B cell (primary cell): ENCODE data around the gene BRINP2. TPM values are rescaled to one million over a fixed set of nuclear protein-coding genes. Genes with fewer than 3 reads are reported as not detected.

ENCODE experiments used
- ATAC-seq: fragments of 200-7000 bp; cut with Tn5 transposase; one replicate; pipeline ENCODE4 v1.10.0; 2021; ENCODE audit warnings: low read depth, mild to moderate bottlenecking, moderate number of reproducible peaks, moderate library complexity
- CTCF ChIA-PET: fragments of 350-600 bp; sonication (Branson Sonifier 250); formaldehyde crosslinking; loops from one replicate; lab custom pipeline; 2021; ENCODE audit warnings: antibody characterized with exemption, inconsistent platforms; lab: Charles Lee
- POLR2A ChIA-PET: fragments of 350-600 bp; sonication (Branson Sonifier 250); formaldehyde crosslinking; loops from one replicate; lab custom pipeline; 2021; ENCODE audit warnings: antibody characterized with exemption; lab: Charles Lee
- DNase-seq: peaks from one replicate; pipeline ENCODE4 v3.0.0; 2013
- H2AFZ ChIP-seq: 2 replicates; pipeline ENCODE4 v1.6.1; 2012; ENCODE audit warnings: mild to moderate bottlenecking, low read depth, low read length; ENCODE audit not compliant: insufficient read depth, poor library complexity, severe bottlenecking
- H3K27ac ChIP-seq, 2 donors: 1 replicate in 1 of 2; 2 replicates in 1 of 2; pipeline ENCODE4 v1.5.1; 2012 to 2013; ENCODE audit warnings: low read length in 2 of 2, mild to moderate bottlenecking in 2 of 2, moderate library complexity in 1 of 2
- H3K27me3 ChIP-seq, 4 experiments: fragments of 200-600 bp in 1 of 4; sonication (generic) in 1 of 4; replicated peaks in 1 of 4; 1 replicate in 2 of 4; 2 replicates in 2 of 4; pipeline versions ENCODE4 v1.6.1 to v1.7.0; 2013 to 2016; ENCODE audit warnings: low read length in 3 of 4, mild to moderate bottlenecking in 2 of 4, mixed read lengths in 1 of 4, moderate library complexity in 1 of 4; ENCODE audit not compliant: insufficient read depth in 4 of 4, control insufficient read depth in 3 of 4; ENCODE audit errors: control extremely low read depth in 1 of 4
- H3K36me3 ChIP-seq, 2 experiments: replicated peaks in 1 of 2; 1 replicate in 1 of 2; 2 replicates in 1 of 2; pipeline versions ENCODE4 v1.6.1 to v1.7.1; 2013; ENCODE audit warnings: low read length in 1 of 2; ENCODE audit not compliant: insufficient read depth in 2 of 2, control insufficient read depth in 1 of 2; ENCODE audit errors: control extremely low read depth in 1 of 2, extremely low read depth in 1 of 2
- H3K4me1 ChIP-seq, 2 donors: fragments of 200-600 bp in 1 of 2; sonication (generic) in 1 of 2; 1 replicate in 1 of 2; 2 replicates in 1 of 2; pipeline versions ENCODE4 v1.5.1 to v1.6.1; 2013 to 2017; ENCODE audit warnings: low read length in 2 of 2; ENCODE audit not compliant: control insufficient read depth in 2 of 2, insufficient read depth in 2 of 2
- H3K4me2 ChIP-seq: replicated peaks from 2 replicates; pipeline ENCODE3; 2012; ENCODE audit warnings: mild to moderate bottlenecking, low read depth, low read length; ENCODE audit not compliant: poor library complexity, severe bottlenecking
- H3K4me3 ChIP-seq, 5 experiments: fragments of 200-600 bp in 1 of 5; sonication (generic) in 1 of 5; 1 replicate in 3 of 5; 2 replicates in 2 of 5; pipeline versions ENCODE4 v1.5.1 to v1.7.0; 2011 to 2016; ENCODE audit warnings: low read length in 4 of 5, mild to moderate bottlenecking in 4 of 5, low read depth in 2 of 5, control low read depth in 1 of 5, moderate library complexity in 1 of 5; ENCODE audit not compliant: insufficient read depth in 1 of 5; ENCODE audit errors: control extremely low read depth in 1 of 5, extremely low read depth in 1 of 5
- H3K79me2 ChIP-seq: fragments of 200-600 bp; sonication (generic); one replicate; pipeline ENCODE4 v1.6.0; 2016; ENCODE audit warnings: low read length; ENCODE audit not compliant: control insufficient read depth, insufficient read depth
- H3K9ac ChIP-seq: fragments of 200-600 bp; sonication (generic); 2 replicates; pipeline ENCODE4 v1.6.1; 2017; ENCODE audit warnings: mild to moderate bottlenecking, low read length, moderate library complexity
- H3K9me3 ChIP-seq, 3 donors: one replicate each; pipeline versions ENCODE4 v1.6.1 to v1.7.1; 2013; ENCODE audit warnings: low read length in 2 of 3; ENCODE audit not compliant: control insufficient read depth in 2 of 3, insufficient read depth in 1 of 3; ENCODE audit errors: control extremely low read depth in 1 of 3
- H4K20me1 ChIP-seq: 2 replicates; pipeline ENCODE4 v1.6.0; 2012; ENCODE audit warnings: mild to moderate bottlenecking, low read length; ENCODE audit not compliant: insufficient read depth, control insufficient read depth, poor library complexity, severe bottlenecking
- H3K27ac Mint-ChIP-seq: one replicate; pipeline ENCODE4 v1.8.0; 2021; ENCODE audit warnings: mixed read lengths
- H3K27me3 Mint-ChIP-seq: one replicate; pipeline ENCODE4 v1.8.0; 2021; ENCODE audit warnings: mixed read lengths
- H3K4me1 Mint-ChIP-seq: one replicate; pipeline ENCODE4 v1.8.0; 2021; ENCODE audit warnings: mixed read lengths
- H3K4me3 Mint-ChIP-seq: one replicate; pipeline ENCODE4 v1.8.0; 2021; ENCODE audit warnings: mixed read lengths
- H3K9me3 Mint-ChIP-seq: one replicate; pipeline ENCODE4 v1.8.0; 2022; ENCODE audit warnings: mixed read lengths; ENCODE audit not compliant: insufficient read depth
- CTCF ChIP-seq: fragments of 200-600 bp; IDR thresholded peaks from one replicate; pipeline ENCODE4 v1.8.0; 2022; ENCODE audit warnings: antibody characterized with exemption, mild to moderate bottlenecking
- EZH2 ChIP-seq: IDR thresholded peaks from 2 replicates; pipeline ENCODE4 v1.6.1; 2012; ENCODE audit warnings: borderline replicate concordance, low read depth, mild to moderate bottlenecking, moderate library complexity, low read length; ENCODE audit not compliant: insufficient read depth, poor library complexity, severe bottlenecking
- WGBS: methylation state at CpG from one replicate; pipeline ENCODE4 v1.1.5; 2013; ENCODE audit warnings: missing lambda C conversion rate; ENCODE audit not compliant: insufficient coverage; 5-methylcytosine and 5-hydroxymethylcytosine counted together
- intact Hi-C: fragments of 100-400 bp; cut with micrococcal nuclease; formaldehyde crosslinking; loops from one replicate; pipeline ENCODE4 v1.10.0; 2022
- polyA plus RNA-seq: library from polyadenylated mRNA; depleted of rRNA; stranded (reverse); fragments of >200 nt; gene quantifications from 2 replicates; pipeline ENCODE4 v1.2.3, GENCODE V29; 2012
- total RNA-seq, 2 donors: library from RNA; stranded (reverse); fragments of 120-200 nt in 1 of 2; gene quantifications; 1 replicate in 1 of 2; 2 replicates in 1 of 2; pipeline versions ENCODE4 v1.2.3 to v1.2.4, GENCODE V29; 2013 to 2022

The BRINP2 gene
- total and polyA plus RNA-seq, 2 donors (not counting 1 experiment from before 2014, with no cell fraction given) = not detected

- POLR2A ChIA-PET = no interaction called here
- Mint-ChIP-seq H3K27me3 (no peaks in the 10 kb centered on the region), H3K4me3 (no peak overlapping the region), H3K4me1 (no peaks in the 10 kb centered on the region), H3K9me3 (no peaks in the 10 kb centered on the region), H3K27ac (no peak overlapping the region)
- H3K27ac ChIP-seq = no peak overlapping the region
- no peak overlapping the region for H3K4me2 ChIP-seq
- H3K9me3 ChIP-seq = no peaks in the 10 kb centered on the region
- H3K79me2 ChIP-seq = no peaks in the 10 kb centered on the region
- no peaks in the 10 kb centered on the region for H3K4me1 ChIP-seq
- no peak overlapping the region for H3K9ac ChIP-seq
- DNase-seq = no peak
- no peak overlapping the region for H3K4me3 ChIP-seq
- H3K36me3 ChIP-seq = no peaks in the 10 kb centered on the region
- no peaks in the 10 kb centered on the region for H3K27me3 ChIP-seq
- TF ChIP-seq EZH2 (no peak), CTCF (no peak)
- intact Hi-C loops = no loop called here
- H4K20me1 ChIP-seq = no peaks in the 10 kb centered on the region
- 92% methylated on average over 1 of the region's 4 CpGs for WGBS
- no peak for ATAC-seq
- no peak overlapping the region for H2AFZ ChIP-seq
- CTCF ChIA-PET = no interaction called here
These were observed 76.2 kb downstream of the BRINP2 start for GRCh38 chr1:177246710-177247580.

GRCh38 chr1:177247623-177248176 is 76.9 kb downstream of the BRINP2 start:
- Histone ChIP-seq H3K9me3 (no peaks in the 10 kb centered on the region), H2AFZ (no peak overlapping the region), H3K79me2 (no peaks in the 10 kb centered on the region), H3K36me3 (no peaks in the 10 kb centered on the region), H3K27ac (no peak overlapping the region), H3K9ac (no peak overlapping the region), H3K27me3 (no peaks in the 10 kb centered on the region), H3K4me2 (no peak overlapping the region), H3K4me3 (no peak overlapping the region), H3K4me1 (no peaks in the 10 kb centered on the region), H4K20me1 (no peaks in the 10 kb centered on the region)
- intact Hi-C loops = no loop called here
- Mint-ChIP-seq H3K9me3 (no peaks in the 10 kb centered on the region), H3K4me1 (no peaks in the 10 kb centered on the region), H3K4me3 (no peak overlapping the region), H3K27ac (no peak overlapping the region), H3K27me3 (peaks cover 2% of the 10 kb centered on the region)
- ATAC-seq = no peak
- WGBS = 94% methylated on average over 4 of the region's 9 CpGs
- TF ChIP-seq CTCF (no peak), EZH2 (no peak)
- POLR2A ChIA-PET = no interaction called here
- DNase-seq = no peak
- CTCF ChIA-PET = no interaction called here
